AG04449 (cell line): ENCODE results near the gene TSPAN18.

ENCODE experiments used
- CTCF ChIA-PET: fragments of 350-600 bp; formaldehyde crosslinking; extraction: SDS; loops from one replicate; lab custom pipeline; 2021; ENCODE audit warnings: antibody characterized with exemption; lab: Yijun Ruan, JAX
- POLR2A ChIA-PET: fragments of 400-600, 350-600 bp; formaldehyde crosslinking; extraction: SDS; loops from one replicate; lab custom pipeline; 2020; ENCODE audit warnings: antibody characterized with exemption, inconsistent platforms; lab: Yijun Ruan, JAX
- DNase-seq: peaks from one replicate; pipeline ENCODE4 v3.0.0-alpha.2; 2010; ENCODE audit warnings: low read depth, low spot score
- H3K4me3 ChIP-seq: 2 replicates; pipeline ENCODE4 v1.5.1; 2011; ENCODE audit warnings: low read depth, mild to moderate bottlenecking, control low read depth, low read length
- CTCF ChIP-seq: IDR thresholded peaks from one replicate; pipeline ENCODE4 v1.5.1; 2011; ENCODE audit warnings: mild to moderate bottlenecking, moderate library complexity, low read length, control low read depth, inconsistent platforms; ENCODE audit not compliant: insufficient read depth; ENCODE audit errors: missing control alignments

Gene TSPAN18

GRCh38 chr11:44911029-44911814, 184.5 kb downstream of the TSPAN18 start:
- H3K4me3 ChIP-seq: no peak overlapping the region
- peak; percentile 29 for DNase-seq
- POLR2A ChIA-PET: no interaction called here
- TF ChIP-seq CTCF: peak; percentile 61
- CTCF ChIA-PET: interaction anchor here (0.6 to 21.0 kb wide), 63 partner anchors 8 to 804 kb away, joined by 3 to 659 read pairs (median 5); partner anchors contain the start of gene TSPAN18

GRCh38 chr11:44912270-44912987, 185.7 kb downstream of the TSPAN18 start:
- POLR2A ChIA-PET: no interaction called here
- TF ChIP-seq CTCF: no peak
- DNase-seq: no peak
- CTCF ChIA-PET: interaction anchor here (0.6 to 21.0 kb wide), 19 partner anchors 9 to 806 kb away, joined by 3 to 659 read pairs (median 10); partner anchors contain the start of gene TSPAN18
- H3K4me3 ChIP-seq: no peak overlapping the region

- DNase-seq: no peak
- no peak for TF ChIP-seq CTCF
- H3K4me3 ChIP-seq: no peak overlapping the region
- CTCF ChIA-PET: interaction anchor here (0.7 to 21.0 kb wide), 7 partner anchors 14 to 359 kb away, joined by 3 to 659 read pairs (median 6); no protein-coding TSS in a partner anchor
- POLR2A ChIA-PET: no interaction called here
Measured at GRCh38 chr11:44913502-44913901, 186.7 kb downstream of the TSPAN18 start.

GRCh38 chr11:44914105-44914504, 187.3 kb downstream of the TSPAN18 start:
- TF ChIP-seq CTCF: no peak
- POLR2A ChIA-PET: no interaction called here
- H3K4me3 ChIP-seq: no peak overlapping the region
- CTCF ChIA-PET: interaction anchor here (0.9 to 21.0 kb wide), 7 partner anchors 13 to 359 kb away, joined by 3 to 659 read pairs (median 6); no protein-coding TSS in a partner anchor
- no peak for DNase-seq

GRCh38 chr11:44915004-44915403, 188.2 kb downstream of the TSPAN18 start:
- ChIA-PET POLR2A (no interaction called here), CTCF (interaction anchor here (1.0 to 21.0 kb wide), 6 partner anchors 12 to 358 kb away, joined by 3 to 659 read pairs (median 4); no protein-coding TSS in a partner anchor)
- H3K4me3 ChIP-seq: no peak overlapping the region
- TF ChIP-seq CTCF: no peak
- DNase-seq: no peak
